K562 (cell line): Measurements from ENCODE around the gene NR3C1. TPM values are rescaled to one million over a fixed set of nuclear protein-coding genes. Genes with fewer than 3 reads are reported as not detected.

Source experiments
- AFF1 ChIP-seq, 2 experiments: fragments of 450-650 bp; IDR thresholded peaks; 2 replicates each; pipeline ENCODE4 v1.6.1; 2018; ENCODE audit warnings: mild to moderate bottlenecking in 2 of 2, low read depth in 1 of 2; ENCODE audit not compliant: partially characterized antibody in 2 of 2
- CBFA2T2 ChIP-seq: fragments of 450-650 bp; conservative IDR thresholded peaks from 2 replicates; pipeline ENCODE4 v1.6.1; 2017; ENCODE audit warnings: mild to moderate bottlenecking
- EGR1 ChIP-seq: fragments of 450-650 bp; conservative IDR thresholded peaks from 2 replicates; pipeline ENCODE4 v1.6.1; 2017; ENCODE audit warnings: mild to moderate bottlenecking
- ELF2 ChIP-seq: fragments of 250-450 bp; sonication (Bioruptor Pico); IDR thresholded peaks from 2 replicates; pipeline ENCODE4 v1.5.0; 2021; ENCODE audit warnings: mild to moderate bottlenecking
- GATAD2A ChIP-seq: fragments of 450-650 bp; IDR thresholded peaks from 2 replicates; pipeline ENCODE4 v1.6.1; 2017
- MAFG ChIP-seq: fragments of 450-650 bp; conservative IDR thresholded peaks from 2 replicates; pipeline ENCODE4 v1.6.1; 2016; ENCODE audit warnings: missing genetic modification characterization, missing compliant biosample characterization
- NR2C1 ChIP-seq, 2 experiments: fragments of 450-650 bp; IDR thresholded peaks; 2 replicates each; pipeline ENCODE4 v1.6.1; 2017; ENCODE audit warnings: mild to moderate bottlenecking in 2 of 2, antibody characterized with exemption in 1 of 2, inconsistent platforms in 1 of 2, missing compliant biosample characterization in 1 of 2, missing genetic modification characterization in 1 of 2
- OTX1 ChIP-seq: fragments of 450-650 bp; formaldehyde crosslinking; IDR thresholded peaks from 2 replicates; pipeline ENCODE4 v1.4.0; 2022; ENCODE audit warnings: mild to moderate bottlenecking
- SMAD4 ChIP-seq: fragments of 250-450 bp; sonication (Bioruptor Pico); conservative IDR thresholded peaks from 2 replicates; pipeline ENCODE4 v1.8.0; 2021; ENCODE audit warnings: inconsistent platforms, mild to moderate bottlenecking, moderate library complexity
- TRIM25 ChIP-seq: fragments of 450-650 bp; IDR thresholded peaks from 2 replicates; pipeline ENCODE4 v1.7.0; 2016; ENCODE audit warnings: borderline replicate concordance
- ZNF217 ChIP-seq: sonication (generic); formaldehyde crosslinking; IDR thresholded peaks from 2 replicates; pipeline ENCODE4 v1.8.0; 2022; ENCODE audit warnings: mild to moderate bottlenecking, missing genetic modification reagents
- ZNF239 ChIP-seq: fragments of 250-450 bp; sonication (Bioruptor Pico); IDR thresholded peaks from 2 replicates; pipeline ENCODE4 v1.4.0; 2020; ENCODE audit warnings: mild to moderate bottlenecking
- ZNF311 ChIP-seq: fragments of 250-450 bp; sonication (Bioruptor Pico); IDR thresholded peaks from 2 replicates; pipeline ENCODE4 v1.4.0; 2020; ENCODE audit warnings: mild to moderate bottlenecking, moderate library complexity
- ZNF589 ChIP-seq: fragments of 200-800 bp; sonication (Bioruptor generic); IDR thresholded peaks from 2 replicates; pipeline ENCODE4 v1.6.1; 2016; ENCODE audit warnings: low read depth, missing genetic modification characterization, missing compliant biosample characterization
- ZNF668 ChIP-seq: fragments of 250-450 bp; sonication (Bioruptor Pico); IDR thresholded peaks from 2 replicates; pipeline ENCODE4 v1.8.0; 2022; ENCODE audit warnings: mild to moderate bottlenecking, inconsistent platforms
- ZNF780A ChIP-seq: fragments of 250-450 bp; sonication (Bioruptor Pico); IDR thresholded peaks from 2 replicates; pipeline ENCODE4 v1.5.0; 2021; ENCODE audit warnings: mild to moderate bottlenecking
- polyA plus RNA-seq, 8 experiments: library from polyadenylated mRNA; depleted of rRNA in 4 of 8; stranded (reverse) in 5 of 8; unstranded in 3 of 8; fragments of >200 nt; fragmentation: Nextera tagmentation in 2 of 8; fragmentation: Illumina TruSeq in 1 of 8; extraction: Ambion mirVana in 2 of 8; extraction: Trizol in 1 of 8; gene quantifications; 2 replicates each; pipeline versions ENCODE4 v1.2.1 to v1.2.3, GENCODE V29; 2011 to 2014; ENCODE audit warnings: inconsistent platforms in 1 of 8, missing spikeins in 1 of 8
- total RNA-seq, 7 experiments: library from RNA; depleted of rRNA in 6 of 7; stranded (reverse); fragments of >200 nt in 6 of 7; fragmentation: Illumina TruSeq in 2 of 7; extraction: Trizol in 2 of 7; gene quantifications; 2 replicates each; pipeline versions ENCODE4 v1.2.1 to v1.2.3, GENCODE V29; 2011 to 2021; ENCODE audit warnings: low replicate concordance in 1 of 7
- TF ChIP-seq, protein P1 (sequence below), 2 experiments: fragments of 450-650 bp in 1 of 2; sonication (generic) in 1 of 2; formaldehyde crosslinking in 1 of 2; IDR thresholded peaks in 1 of 2; conservative IDR thresholded peaks in 1 of 2; 2 replicates each; pipeline versions ENCODE4 v1.6.1 to v1.8.1; 2016 to 2023; ENCODE audit warnings: mild to moderate bottlenecking in 2 of 2, moderate library complexity in 2 of 2, inconsistent platforms in 1 of 2, missing genetic modification reagents in 1 of 2

NR3C1 gene
- total and polyA plus RNA-seq, 9 of the 15 experiments (the other 6 are each of a cell fraction or from before 2014, with no cell fraction given): 8.2 to 36.0 (median 15.0) TPM

GRCh38 chr5:143404416-143405062 is 1.1 kb upstream of the NR3C1 start (continued):
- TF ChIP-seq SMAD4 (CRISPR knock-in tag) (no peak; the same call in 1 of the 2 replicates), ZNF589 (0 out of 2 replicates have a peak, but pooled peaks have one; percentile 11), GATAD2A (0 out of 2 replicates have a peak, but pooled peaks have one; percentile 40), MAFG (tag) (no peak), ZNF311 (CRISPR knock-in tag) (no peak), ZNF668 (CRISPR knock-in tag) (no peak), EGR1 (no peak), ZNF239 (CRISPR knock-in tag) (no peak), CBFA2T2 (no peak), ZNF217 (CRISPR knock-in tag) (no peak), AFF1 (IDR thresholded peaks at IDR 0.05; ENCODE audit: low read depth in 1 of 2, partially characterized antibody in 2 of 2) (peak in 1 of 2 experiments; percentile 94), ELF2 (CRISPR knock-in tag) (peak; percentile 43; the same call in 1 of the 2 replicates), TRIM25 (no peak), NR2C1 (IDR thresholded peaks at IDR 0.05) (no peak), NR2C1 (tag; IDR thresholded peaks at IDR 0.05) (0 out of 2 replicates have a peak, but pooled peaks have one; percentile 13), ZNF780A (CRISPR knock-in tag) (no peak), OTX1 (no peak)
- TF ChIP-seq, protein P1, sequence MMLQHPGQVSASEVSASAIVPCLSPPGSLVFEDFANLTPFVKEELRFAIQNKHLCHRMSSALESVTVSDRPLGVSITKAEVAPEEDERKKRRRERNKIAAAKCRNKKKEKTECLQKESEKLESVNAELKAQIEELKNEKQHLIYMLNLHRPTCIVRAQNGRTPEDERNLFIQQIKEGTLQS (IDR thresholded peaks at IDR 0.05): no peak
- TF ChIP-seq, protein P1 (CRISPR knock-in tag; conservative IDR thresholded peaks at IDR 0.05): 0 out of 2 replicates have a peak, but pooled peaks have one; percentile 3
